ENCODE data around the gene VAV1.

Gene VAV1

DNA sequence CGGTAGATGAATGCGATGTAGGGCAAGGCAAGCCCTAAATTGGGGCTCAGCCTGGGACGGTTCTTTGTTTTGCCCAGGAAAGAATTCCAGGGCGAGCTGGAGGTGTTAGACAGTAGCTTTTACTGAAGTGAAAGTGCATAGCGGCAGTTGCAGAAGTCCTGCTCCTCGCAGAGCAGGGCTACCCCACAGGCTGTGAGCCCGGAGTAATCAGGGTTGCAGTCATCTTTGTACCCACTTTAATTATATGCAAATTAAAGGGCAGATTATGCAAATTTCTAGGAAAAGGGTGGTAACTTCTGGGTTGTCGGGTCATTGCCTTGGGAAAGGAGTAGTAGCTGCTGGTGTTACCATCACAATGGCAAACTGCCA, 30.5 kb downstream of the VAV1 start:
- TF ChIP-seq POLR2A (IDR thresholded peaks at IDR 0.05; ENCODE audit: extremely low read depth, insufficient read length) (no peak), MYC (IDR thresholded peaks at IDR 0.05; ENCODE audit: low read depth, low read length) (no peak)
- TF ChIP-seq, protein P1, sequence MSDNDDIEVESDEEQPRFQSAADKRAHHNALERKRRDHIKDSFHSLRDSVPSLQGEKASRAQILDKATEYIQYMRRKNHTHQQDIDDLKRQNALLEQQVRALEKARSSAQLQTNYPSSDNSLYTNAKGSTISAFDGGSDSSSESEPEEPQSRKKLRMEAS (IDR thresholded peaks at IDR 0.05; ENCODE audit: low read depth, low read length): no peak
- TF ChIP-seq, protein P2, sequence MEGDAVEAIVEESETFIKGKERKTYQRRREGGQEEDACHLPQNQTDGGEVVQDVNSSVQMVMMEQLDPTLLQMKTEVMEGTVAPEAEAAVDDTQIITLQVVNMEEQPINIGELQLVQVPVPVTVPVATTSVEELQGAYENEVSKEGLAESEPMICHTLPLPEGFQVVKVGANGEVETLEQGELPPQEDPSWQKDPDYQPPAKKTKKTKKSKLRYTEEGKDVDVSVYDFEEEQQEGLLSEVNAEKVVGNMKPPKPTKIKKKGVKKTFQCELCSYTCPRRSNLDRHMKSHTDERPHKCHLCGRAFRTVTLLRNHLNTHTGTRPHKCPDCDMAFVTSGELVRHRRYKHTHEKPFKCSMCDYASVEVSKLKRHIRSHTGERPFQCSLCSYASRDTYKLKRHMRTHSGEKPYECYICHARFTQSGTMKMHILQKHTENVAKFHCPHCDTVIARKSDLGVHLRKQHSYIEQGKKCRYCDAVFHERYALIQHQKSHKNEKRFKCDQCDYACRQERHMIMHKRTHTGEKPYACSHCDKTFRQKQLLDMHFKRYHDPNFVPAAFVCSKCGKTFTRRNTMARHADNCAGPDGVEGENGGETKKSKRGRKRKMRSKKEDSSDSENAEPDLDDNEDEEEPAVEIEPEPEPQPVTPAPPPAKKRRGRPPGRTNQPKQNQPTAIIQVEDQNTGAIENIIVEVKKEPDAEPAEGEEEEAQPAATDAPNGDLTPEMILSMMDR (IDR thresholded peaks at IDR 0.05; ENCODE audit: low read depth, low read length): no peak
- DNase-seq (ENCODE audit: low read depth): peak; percentile 5
- no peak overlapping the region for H3K4me3 ChIP-seq (ENCODE audit: low read depth, low read length)

DNA sequence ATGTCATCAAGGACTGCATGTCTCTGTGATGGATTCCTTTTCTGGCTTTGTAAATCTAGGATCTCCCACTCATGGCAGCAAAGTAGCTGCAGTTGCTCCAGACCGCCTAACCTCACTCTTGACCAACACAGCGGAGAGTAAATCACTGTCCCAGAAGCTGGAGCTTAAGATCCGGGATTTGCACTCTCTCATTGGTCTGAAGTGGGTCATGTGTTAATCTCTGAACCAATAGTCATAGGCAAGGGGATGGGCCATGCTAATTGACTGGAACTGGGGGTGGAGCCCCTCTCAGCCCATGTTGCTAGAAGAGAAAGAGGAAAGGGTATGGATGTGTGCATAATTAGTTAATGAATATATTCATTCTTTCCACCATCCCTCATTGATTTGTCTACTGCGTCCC, 34.0 kb downstream of the VAV1 start:
- TF ChIP-seq MYC (IDR thresholded peaks at IDR 0.05; ENCODE audit: low read depth, low read length) (no peak), POLR2A (IDR thresholded peaks at IDR 0.05; ENCODE audit: extremely low read depth, insufficient read length) (no peak)
- TF ChIP-seq, protein P1 (IDR thresholded peaks at IDR 0.05; ENCODE audit: low read depth, low read length): no peak
- TF ChIP-seq, protein P2 (IDR thresholded peaks at IDR 0.05; ENCODE audit: low read depth, low read length): no peak

DNA sequence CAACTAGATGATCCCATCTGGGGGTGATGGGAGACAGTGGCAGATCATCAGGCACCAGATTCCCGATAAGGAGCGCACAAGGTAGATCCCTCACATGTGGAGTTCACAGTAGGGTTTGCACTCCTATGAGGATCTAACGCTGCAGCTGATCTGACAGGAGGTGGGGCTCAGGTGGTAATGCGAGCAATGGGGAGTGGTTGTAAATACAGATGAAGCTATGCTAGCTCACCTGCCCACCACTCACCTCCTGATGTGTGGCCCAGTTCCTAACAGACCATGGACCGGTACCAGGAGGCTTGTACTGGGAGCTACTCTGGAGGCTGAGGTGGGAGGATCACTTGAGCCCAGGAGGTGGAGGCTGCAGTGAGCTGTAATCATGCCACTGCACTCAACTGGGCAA, 34.8 kb downstream of the VAV1 start:
- TF ChIP-seq, protein P1 (IDR thresholded peaks at IDR 0.05; ENCODE audit: low read depth, low read length): no peak
- no peak for TF ChIP-seq POLR2A (IDR thresholded peaks at IDR 0.05; ENCODE audit: extremely low read depth, insufficient read length)
- no peak for TF ChIP-seq MYC (IDR thresholded peaks at IDR 0.05; ENCODE audit: low read depth, low read length)
- TF ChIP-seq, protein P2 (IDR thresholded peaks at IDR 0.05; ENCODE audit: low read depth, low read length): no peak
- no peak overlapping the region for H3K4me3 ChIP-seq (ENCODE audit: low read depth, low read length)
- DNase-seq (ENCODE audit: low read depth): no peak

More for the DNA sequence above, 34.0 kb downstream of the VAV1 start:
- no peak overlapping the region for H3K4me3 ChIP-seq (ENCODE audit: low read depth, low read length)
- peak; percentile 32 for DNase-seq (ENCODE audit: low read depth)

DNA sequence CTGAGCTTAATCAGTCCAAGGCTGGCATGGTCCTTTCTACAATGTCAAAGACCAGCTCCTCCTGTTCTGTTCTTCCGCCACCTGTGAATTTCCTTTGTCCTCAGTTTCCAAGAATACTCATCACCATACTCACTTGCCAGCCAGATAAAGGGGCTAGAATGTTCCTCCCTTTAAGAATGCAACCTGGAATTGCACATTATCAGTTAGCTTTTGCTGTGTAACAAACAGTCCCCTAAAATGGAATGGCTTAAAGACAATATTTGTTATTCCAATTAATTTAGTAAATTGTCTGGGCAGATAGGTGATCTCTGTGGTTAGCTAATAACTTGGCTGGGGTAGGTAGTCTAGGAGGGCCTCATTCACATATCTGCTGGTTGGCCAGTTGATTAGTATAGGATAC, 36.0 kb downstream of the VAV1 start:
- TF ChIP-seq, protein P2 (IDR thresholded peaks at IDR 0.05; ENCODE audit: low read depth, low read length): no peak
- TF ChIP-seq POLR2A (IDR thresholded peaks at IDR 0.05; ENCODE audit: extremely low read depth, insufficient read length) (no peak), MYC (IDR thresholded peaks at IDR 0.05; ENCODE audit: low read depth, low read length) (no peak)
- TF ChIP-seq, protein P1 (IDR thresholded peaks at IDR 0.05; ENCODE audit: low read depth, low read length): no peak
- no peak overlapping the region for H3K4me3 ChIP-seq (ENCODE audit: low read depth, low read length)
- no peak for DNase-seq (ENCODE audit: low read depth)

DNA sequence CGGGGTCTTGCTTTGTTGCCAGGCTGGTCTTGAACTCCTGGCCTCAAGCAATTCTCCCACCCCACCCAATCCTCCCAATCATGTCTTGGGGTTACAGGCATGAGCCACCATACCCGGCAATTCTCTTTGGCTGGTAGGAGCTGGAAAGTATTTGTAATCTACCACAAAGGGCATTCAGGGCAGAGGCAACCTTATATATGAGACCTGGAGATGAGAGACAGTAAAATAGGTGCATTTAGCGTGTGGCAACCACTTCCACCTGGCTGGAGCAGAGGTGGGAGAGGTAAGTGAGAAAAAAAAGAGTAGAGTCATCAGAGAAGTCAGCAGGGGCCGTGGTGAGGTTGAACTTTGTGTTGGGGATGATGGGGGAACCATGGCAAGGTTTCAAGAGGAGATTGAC, 36.8 kb downstream of the VAV1 start:
- no peak overlapping the region for H3K4me3 ChIP-seq (ENCODE audit: low read depth, low read length)
- no peak for DNase-seq (ENCODE audit: low read depth)
- TF ChIP-seq POLR2A (IDR thresholded peaks at IDR 0.05; ENCODE audit: extremely low read depth, insufficient read length): no peak
- TF ChIP-seq MYC (IDR thresholded peaks at IDR 0.05; ENCODE audit: low read depth, low read length): no peak
- TF ChIP-seq, protein P2 (IDR thresholded peaks at IDR 0.05; ENCODE audit: low read depth, low read length): no peak
- TF ChIP-seq, protein P1 (IDR thresholded peaks at IDR 0.05; ENCODE audit: low read depth, low read length): no peak

DNA sequence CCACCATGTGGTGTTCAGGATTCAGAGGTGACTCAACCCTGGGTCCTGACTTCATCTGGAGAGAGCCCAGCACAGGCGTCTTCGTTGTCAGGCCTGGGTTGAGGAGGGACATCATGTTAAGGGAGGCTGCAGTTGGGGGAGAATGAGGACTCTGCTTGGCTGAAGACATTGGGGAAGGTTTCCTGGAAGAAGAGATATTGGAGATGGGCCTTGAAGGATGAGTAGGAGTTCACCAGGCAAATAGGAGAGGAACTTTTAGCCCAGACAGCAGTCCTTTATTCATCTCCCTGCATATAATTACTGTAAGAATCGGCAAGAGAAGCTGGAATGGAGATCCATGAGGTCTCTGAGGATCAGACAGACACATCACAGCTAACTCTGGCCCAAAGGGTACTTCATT, 38.9 kb downstream of the VAV1 start:
- no peak for TF ChIP-seq POLR2A (IDR thresholded peaks at IDR 0.05; ENCODE audit: extremely low read depth, insufficient read length)
- TF ChIP-seq, protein P2 (IDR thresholded peaks at IDR 0.05; ENCODE audit: low read depth, low read length): no peak
- TF ChIP-seq, protein P1 (IDR thresholded peaks at IDR 0.05; ENCODE audit: low read depth, low read length): no peak
- no peak for TF ChIP-seq MYC (IDR thresholded peaks at IDR 0.05; ENCODE audit: low read depth, low read length)
- no peak overlapping the region for H3K4me3 ChIP-seq (ENCODE audit: low read depth, low read length)
- no peak for DNase-seq (ENCODE audit: low read depth)
